ENCODE data around the gene LNP1. TPM values are rescaled to one million over a fixed set of nuclear protein-coding genes. Genes with fewer than 3 reads are reported as not detected.

LNP1 gene
- polyA plus RNA-seq, 1 donor (not counting 4 experiments of a cell fraction or from before 2014, with no cell fraction given), result 0.64 TPM

GRCh38 chr3:100370756-100371155, 30.6 kb upstream of the LNP1 start:
- FAIRE-seq (no peak), DNase-seq (ENCODE audit: low read depth, low spot score) (no peak)
- Histone ChIP-seq H3K9ac (ENCODE audit: control insufficient read depth, extremely low read depth, insufficient read depth, low read length) (no peak overlapping the region), H3K79me2 (ENCODE audit: control insufficient read depth, insufficient read depth, low read length) (no peaks in the 10 kb centered on the region), H2AFZ (ENCODE audit: control insufficient read depth, low read length) (no peak overlapping the region), H3K4me1 (ENCODE audit: control insufficient read depth, extremely low read depth, insufficient read depth, low read length) (no peaks in the 10 kb centered on the region), H3K27ac (ENCODE audit: control insufficient read depth, insufficient read depth, low read length) (no peak overlapping the region), H3K36me3 (ENCODE audit: control insufficient read depth in 2 of 2, extremely low read depth in 1 of 2, insufficient read depth in 2 of 2, low read length in 2 of 2) (peaks cover 11 to 14% of the 10 kb centered on the region in 2 experiments), H3K4me3 (ENCODE audit: control insufficient read depth in 2 of 3, extremely low read depth in 1 of 3, insufficient read depth in 2 of 3, low read depth in 1 of 3, low read length in 3 of 3) (no peak overlapping the region), H3K9me1 (ENCODE audit: control insufficient read depth, extremely low read depth, insufficient read depth, low read length) (no peaks in the 10 kb centered on the region), H3K4me2 (ENCODE audit: control insufficient read depth, extremely low read depth, insufficient read depth, low read depth, low read length) (no peak overlapping the region), H3K27me3 (ENCODE audit: control insufficient read depth, extremely low read depth, insufficient read depth, low read length) (no peaks in the 10 kb centered on the region), H3K9me3 (ENCODE audit: control insufficient read depth, low read depth, low read length) (no peaks in the 10 kb centered on the region), H4K20me1 (ENCODE audit: control insufficient read depth, extremely low read depth, insufficient read depth, low read length) (no peaks in the 10 kb centered on the region)
- TF ChIP-seq CTCF (optimal IDR thresholded peaks at IDR 0.05 in 1 of 3, IDR thresholded peaks at IDR 0.05 in 1 of 3, conservative IDR thresholded peaks at IDR 0.05 in 1 of 3; ENCODE audit: extremely low read depth in 1 of 3, insufficient read depth in 2 of 3, low read length in 3 of 3) (no peak), EZH2 (IDR thresholded peaks at IDR 0.05; ENCODE audit: low read length) (no peak)
- dilution Hi-C loops (cut with MboI; ENCODE audit: extremely low pct_ligation_motif_present, low sequenced_read_pairs), result no loop called here

- Histone ChIP-seq H3K9me1 (ENCODE audit: control insufficient read depth, extremely low read depth, insufficient read depth, low read length) (no peaks in the 10 kb centered on the region), H3K4me2 (ENCODE audit: control insufficient read depth, extremely low read depth, insufficient read depth, low read depth, low read length) (no peak overlapping the region), H3K79me2 (ENCODE audit: control insufficient read depth, insufficient read depth, low read length) (no peaks in the 10 kb centered on the region), H3K27me3 (ENCODE audit: control insufficient read depth, extremely low read depth, insufficient read depth, low read length) (no peaks in the 10 kb centered on the region), H3K36me3 (ENCODE audit: control insufficient read depth in 2 of 2, extremely low read depth in 1 of 2, insufficient read depth in 2 of 2, low read length in 2 of 2) (peaks cover 14 to 16% of the 10 kb centered on the region in 2 experiments), H3K4me1 (ENCODE audit: control insufficient read depth, extremely low read depth, insufficient read depth, low read length) (no peaks in the 10 kb centered on the region), H4K20me1 (ENCODE audit: control insufficient read depth, extremely low read depth, insufficient read depth, low read length) (no peaks in the 10 kb centered on the region), H2AFZ (ENCODE audit: control insufficient read depth, low read length) (no peak overlapping the region), H3K27ac (ENCODE audit: control insufficient read depth, insufficient read depth, low read length) (no peak overlapping the region), H3K4me3 (ENCODE audit: control insufficient read depth in 2 of 3, extremely low read depth in 1 of 3, insufficient read depth in 2 of 3, low read depth in 1 of 3, low read length in 3 of 3) (no peak overlapping the region), H3K9ac (ENCODE audit: control insufficient read depth, extremely low read depth, insufficient read depth, low read length) (no peak overlapping the region), H3K9me3 (ENCODE audit: control insufficient read depth, low read depth, low read length) (no peaks in the 10 kb centered on the region)
- TF ChIP-seq CTCF (optimal IDR thresholded peaks at IDR 0.05 in 1 of 3, IDR thresholded peaks at IDR 0.05 in 1 of 3, conservative IDR thresholded peaks at IDR 0.05 in 1 of 3; ENCODE audit: extremely low read depth in 1 of 3, insufficient read depth in 2 of 3, low read length in 3 of 3), result no peak
- no peak for TF ChIP-seq EZH2 (IDR thresholded peaks at IDR 0.05; ENCODE audit: low read length)
- no peak for FAIRE-seq
- dilution Hi-C loops (cut with MboI; ENCODE audit: extremely low pct_ligation_motif_present, low sequenced_read_pairs), result no loop called here
- no peak for DNase-seq (ENCODE audit: low read depth, low spot score)
Observed at GRCh38 chr3:100374521-100374920, 26.8 kb upstream of the LNP1 start.

All from keratinocyte (primary cell).